Mucosa of gallbladder (tissue), 1 donor: ENCODE results near the gene LEF1. TPM values are rescaled to one million over a fixed set of nuclear protein-coding genes. Genes with fewer than 3 reads are reported as not detected.

ENCODE experiments used
- DNase-seq: peaks from one replicate; pipeline ENCODE4 v3.0.0-alpha.2; 2020; ENCODE audit warnings: low spot score
- total RNA-seq: library from RNA; stranded (reverse); gene quantifications from one replicate; pipeline ENCODE4 v1.2.1, GENCODE V29; 2021
- donor health status: DM: no; HTN: no; CAD: no.

LEF1 gene
- total RNA-seq, 1 donor from 2014 or later: 5.2 TPM

- DNase-seq: no peak
These were observed 55.5 kb downstream of the LEF1 start for GRCh38 chr4:108113229-108113628.

DNA sequence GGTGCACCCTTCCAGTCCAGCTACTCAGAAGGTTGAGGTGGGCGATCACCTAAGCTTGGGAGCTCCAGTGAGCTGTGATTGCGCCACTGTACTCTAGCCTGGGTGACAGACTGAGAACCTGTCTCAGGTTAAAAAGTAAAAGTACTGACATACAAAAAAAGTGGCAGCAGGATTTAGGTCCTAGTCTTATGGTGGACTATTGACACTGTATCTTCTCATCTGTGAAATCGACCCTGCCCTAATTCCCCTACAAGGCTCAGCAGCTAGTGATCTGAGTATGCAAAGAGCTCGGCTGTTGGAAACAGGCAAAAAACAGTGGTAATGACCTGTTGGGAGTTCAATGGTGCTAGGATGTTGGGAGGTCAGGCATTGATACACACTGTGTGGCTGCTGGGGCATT, 57.0 kb downstream of the LEF1 start:
- no peak for DNase-seq

GRCh38 chr4:108110450-108110849, 58.3 kb downstream of the LEF1 start:
- no peak for DNase-seq

DNA sequence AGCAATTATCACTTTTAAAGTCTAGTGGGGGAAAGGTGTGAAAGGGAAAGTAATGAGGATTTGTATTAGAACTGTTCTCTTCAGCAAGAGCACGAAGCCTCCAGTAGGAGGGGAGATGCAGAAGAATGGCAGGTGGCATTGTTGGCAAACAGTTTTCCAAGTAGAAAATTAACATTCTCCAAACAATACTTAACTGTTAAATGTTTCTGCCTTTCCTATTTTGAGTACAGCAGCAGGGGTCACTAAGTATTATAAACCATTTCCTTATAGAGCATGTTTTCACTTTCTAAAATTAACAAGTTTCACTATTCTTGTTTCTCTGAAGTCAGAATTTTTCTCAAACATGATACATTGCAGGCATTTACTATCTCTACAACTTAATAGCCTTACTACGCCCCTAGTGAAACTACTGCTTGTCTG, 58.7 kb downstream of the LEF1 start:
- DNase-seq: no peak

- no peak for DNase-seq
These were observed 59.6 kb downstream of the LEF1 start for GRCh38 chr4:108109111-108109510.

GRCh38 chr4:108107729-108108382, 60.9 kb downstream of the LEF1 start:
- DNase-seq: no peak

DNA sequence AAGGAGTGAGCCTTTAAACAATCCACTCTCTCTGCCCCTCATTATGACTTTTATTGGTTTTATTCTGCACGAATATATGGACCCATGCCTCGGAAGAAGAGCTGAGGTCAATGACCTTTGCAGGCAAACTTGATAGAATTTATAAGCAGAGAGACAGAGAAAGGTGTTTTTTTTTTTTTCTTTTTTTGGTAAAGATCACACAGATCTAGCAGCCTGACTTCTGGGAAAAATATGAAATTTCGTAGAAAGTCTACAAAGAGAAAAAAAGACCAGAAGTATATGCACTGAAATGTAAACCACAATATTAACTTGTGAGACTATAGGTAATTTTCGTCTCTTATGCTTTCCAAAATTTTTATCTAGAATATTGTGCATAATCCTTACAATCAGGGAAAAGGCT, 61.6 kb downstream of the LEF1 start:
- no peak for DNase-seq

- DNase-seq: no peak
These were observed 62.5 kb downstream of the LEF1 start for GRCh38 chr4:108106186-108106585.

DNA sequence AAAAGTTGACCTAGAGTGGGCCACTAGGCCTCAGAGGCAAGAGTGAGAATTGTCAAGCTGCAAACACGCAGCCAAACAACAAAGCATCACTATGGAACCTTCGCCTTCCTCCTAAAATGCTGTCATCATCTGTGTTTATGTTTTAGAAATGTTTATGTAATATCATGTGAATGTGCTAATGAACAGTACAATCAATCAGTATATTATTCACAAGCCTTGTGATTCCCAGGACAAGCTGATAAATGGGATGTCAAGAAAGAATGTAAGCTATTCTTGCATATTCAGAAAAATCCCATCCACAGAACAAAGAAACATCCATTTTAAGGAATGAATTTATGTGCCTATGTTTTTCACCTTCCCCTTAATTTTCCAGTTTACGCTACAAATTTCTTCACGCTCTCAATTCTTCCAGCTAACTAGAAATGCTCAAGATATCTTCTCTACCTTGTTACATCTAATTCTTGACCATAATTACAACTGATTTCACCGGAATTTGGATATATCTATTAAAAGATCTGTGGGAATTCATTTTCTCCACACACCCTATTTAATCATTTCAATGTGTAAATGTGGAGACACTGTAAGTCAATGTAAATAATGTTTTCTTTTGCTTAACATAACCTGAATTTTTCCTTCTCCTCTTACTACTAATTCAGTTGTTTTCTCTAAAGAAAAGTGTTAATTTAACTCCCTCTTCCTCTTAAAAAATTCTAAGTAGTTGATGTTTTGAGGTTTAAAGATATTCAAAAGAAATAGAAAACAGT, 65.5 kb downstream of the LEF1 start:
- no peak for DNase-seq

DNA sequence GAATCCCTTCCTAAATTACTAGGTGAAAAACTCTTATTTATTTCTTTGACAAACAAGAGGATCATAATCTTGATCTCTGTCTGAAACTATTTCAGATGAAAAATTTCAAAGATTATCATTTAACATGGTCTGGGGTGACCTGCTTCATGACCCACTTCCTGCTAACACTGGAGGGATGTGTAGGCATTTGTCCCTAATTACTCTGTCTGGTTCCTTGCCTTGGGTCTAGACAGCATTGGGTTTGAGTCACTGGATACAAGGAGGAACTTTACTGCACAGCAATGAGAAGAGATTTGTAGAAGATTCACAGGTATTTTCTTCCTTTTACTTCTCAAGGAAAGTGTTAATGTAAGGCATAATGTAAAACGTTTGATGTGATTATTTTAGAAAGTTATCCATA, 67.9 kb downstream of the LEF1 start:
- DNase-seq: no peak

DNA sequence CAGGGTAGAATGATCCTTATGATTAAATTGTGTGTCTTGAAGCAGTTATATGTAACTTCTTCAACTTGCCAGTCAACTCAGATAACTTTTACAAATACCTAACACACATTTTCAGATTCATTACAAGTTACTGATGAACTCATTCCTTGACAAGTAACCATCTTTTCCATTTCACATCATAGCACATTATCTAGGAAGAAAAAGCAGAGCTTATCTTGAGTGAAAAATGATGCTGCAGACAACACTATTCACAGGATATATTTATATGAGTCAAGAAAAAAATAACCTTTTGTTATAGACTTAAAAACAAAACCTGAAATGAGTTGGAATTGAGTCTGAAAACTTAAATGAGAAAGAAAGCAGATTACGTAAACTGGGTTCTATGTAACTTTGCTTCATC, 68.9 kb downstream of the LEF1 start:
- DNase-seq: no peak

- no peak for DNase-seq
These were observed 70.7 kb downstream of the LEF1 start for GRCh38 chr4:108097990-108098553.

GRCh38 chr4:108094923-108095482, 73.7 kb downstream of the LEF1 start:
- no peak for DNase-seq

DNA sequence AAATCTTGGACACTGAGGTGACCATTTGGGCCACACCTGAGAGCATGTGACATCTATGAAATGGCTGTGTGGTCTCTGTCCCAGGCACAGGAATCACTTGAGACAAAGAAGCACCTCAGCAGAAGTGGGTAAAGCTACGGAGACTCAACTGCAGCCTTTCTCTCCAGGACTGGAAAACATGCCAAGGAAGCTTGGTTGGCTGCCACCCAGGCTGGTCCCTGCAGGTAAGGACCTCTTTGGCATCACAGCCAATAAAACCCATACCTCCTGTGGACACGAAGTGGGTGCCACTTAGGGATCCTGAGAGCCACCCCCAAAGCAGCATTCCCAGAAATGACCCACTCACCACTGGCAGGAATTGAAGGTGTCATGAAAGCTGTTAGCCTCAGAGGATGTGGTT, 74.6 kb downstream of the LEF1 start:
- DNase-seq: no peak

DNA sequence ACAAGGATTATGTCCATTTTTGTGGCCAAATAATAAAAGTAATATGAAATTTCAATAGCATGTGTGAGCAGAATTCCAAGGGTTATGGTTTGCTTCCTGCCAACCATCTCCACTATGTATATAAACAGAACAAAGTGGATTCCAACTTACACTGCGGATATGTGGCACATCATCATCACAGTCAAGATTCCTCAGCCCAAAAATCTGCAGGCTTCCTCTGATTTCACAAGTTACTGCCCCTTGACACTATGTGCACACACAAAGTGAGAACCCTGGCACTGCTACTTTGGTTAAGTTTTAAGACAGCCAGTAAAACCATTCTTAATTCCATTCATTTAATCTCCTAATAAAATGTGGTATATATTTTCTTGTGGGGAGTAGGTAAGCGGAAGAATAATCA, 76.4 kb downstream of the LEF1 start:
- no peak for DNase-seq

- no peak for DNase-seq
These were observed 81.3 kb downstream of the LEF1 start for GRCh38 chr4:108087293-108087967.

- no peak for DNase-seq
These were observed 87.5 kb downstream of the LEF1 start for GRCh38 chr4:108081256-108081655.

- no peak for DNase-seq
These were observed 88.0 kb downstream of the LEF1 start for GRCh38 chr4:108080747-108081146.

- DNase-seq: no peak
These were observed 90.6 kb downstream of the LEF1 start for GRCh38 chr4:108078024-108078733.

DNA sequence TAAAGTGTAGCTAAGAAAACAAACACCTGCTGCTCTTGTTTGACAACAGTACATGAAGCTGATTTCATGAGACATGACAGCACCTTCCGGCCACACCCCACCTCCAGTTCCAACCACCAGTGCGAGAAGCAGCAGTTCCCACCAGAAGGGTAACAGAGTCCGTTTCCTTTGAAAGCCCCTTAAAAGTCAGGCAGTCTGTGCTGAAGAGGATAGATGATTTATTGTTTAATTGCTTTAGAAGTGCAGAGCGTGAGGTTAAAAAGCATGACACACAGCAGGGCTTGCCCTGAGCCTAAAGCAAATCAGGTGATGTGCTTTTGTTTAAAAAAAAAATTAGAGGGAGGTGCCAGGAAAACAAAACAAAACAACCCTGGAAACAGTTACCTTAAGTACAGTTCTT, 96.4 kb downstream of the LEF1 start:
- no peak for DNase-seq

GRCh38 chr4:108070775-108071174, 98.0 kb downstream of the LEF1 start:
- no peak for DNase-seq

DNA sequence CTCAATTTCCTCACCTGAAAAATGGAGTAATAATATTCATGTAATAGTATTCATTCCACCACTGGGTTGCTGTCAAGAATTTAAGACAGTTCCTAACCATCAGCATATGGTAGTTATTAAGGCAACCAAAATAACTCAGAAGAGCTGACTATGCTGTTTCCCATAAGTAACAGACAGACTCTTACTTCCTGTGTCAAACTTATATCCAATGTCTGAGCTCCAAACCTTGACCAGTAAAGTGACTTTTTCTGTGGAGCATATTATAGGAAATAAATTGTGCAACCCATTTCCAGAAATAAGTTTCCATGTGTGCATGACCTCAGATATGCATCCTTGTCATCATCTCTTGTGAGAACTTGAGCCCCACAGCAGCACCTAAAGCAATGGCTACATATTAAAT, 100.3 kb downstream of the LEF1 start:
- DNase-seq: no peak
